IPS-18c (cell line): Measurements from ENCODE around the gene LONP2.
"Not testable (repeated sequence)": the region's sequence is repeated elsewhere in the genome, so short reads cannot be mapped to it uniquely, and the experiment has no call there.

ENCODE experiments used
- H3K4me3 ChIP-seq: 2 replicates; pipeline ENCODE4 v1.7.0; 2013; ENCODE audit warnings: low read depth, mild to moderate bottlenecking, low read length, moderate library complexity; ENCODE audit not compliant: insufficient read depth
- H3K9me3 ChIP-seq: one replicate; pipeline ENCODE4 v1.6.1; 2013; ENCODE audit warnings: mild to moderate bottlenecking, low read length, moderate library complexity; ENCODE audit not compliant: control insufficient read depth, insufficient read depth

The LONP2 gene

DNA sequence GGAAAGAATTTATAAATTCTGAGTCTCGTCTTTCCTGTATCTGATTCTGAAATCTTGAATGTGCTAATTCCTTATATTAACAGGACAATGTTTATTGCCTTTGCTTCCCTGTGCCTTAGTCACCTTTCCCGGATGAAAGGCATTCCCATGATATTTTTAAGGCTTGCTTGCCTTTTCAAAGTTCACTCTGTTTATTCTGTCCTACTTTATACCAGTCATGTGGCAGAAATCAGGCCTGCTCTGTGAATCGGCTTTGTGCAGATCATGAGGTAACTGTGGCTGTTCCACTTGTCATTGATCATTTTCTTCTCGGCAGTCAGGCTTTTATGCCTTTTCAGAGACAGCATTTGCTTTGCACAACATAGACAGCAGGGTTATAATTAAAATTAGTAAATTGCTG is 32.0 kb downstream of the LONP2 start:
- H3K9me3 ChIP-seq: no peaks in the 10 kb centered on the region

DNA sequence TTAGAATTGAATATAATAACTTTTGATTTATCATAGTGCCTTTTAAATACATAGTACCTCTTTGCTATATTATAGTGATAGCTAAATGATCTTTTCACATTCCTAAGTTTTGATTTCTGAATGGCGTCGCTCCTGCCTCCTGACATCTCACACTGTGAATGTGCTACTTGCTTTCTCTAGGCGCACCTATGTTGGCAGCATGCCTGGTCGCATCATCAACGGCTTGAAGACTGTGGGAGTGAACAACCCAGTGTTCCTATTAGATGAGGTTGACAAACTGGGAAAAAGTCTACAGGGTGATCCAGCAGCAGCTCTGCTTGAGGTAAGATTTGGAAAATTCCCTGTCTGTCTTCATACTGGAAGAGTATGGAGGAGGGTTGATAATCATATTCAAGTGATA is 33.1 kb downstream of the LONP2 start:
- Histone ChIP-seq H3K4me3 (no peak overlapping the region), H3K9me3 (no peaks in the 10 kb centered on the region)

More for the DNA sequence above, 32.0 kb downstream of the LONP2 start:
- no peak overlapping the region for H3K4me3 ChIP-seq

DNA sequence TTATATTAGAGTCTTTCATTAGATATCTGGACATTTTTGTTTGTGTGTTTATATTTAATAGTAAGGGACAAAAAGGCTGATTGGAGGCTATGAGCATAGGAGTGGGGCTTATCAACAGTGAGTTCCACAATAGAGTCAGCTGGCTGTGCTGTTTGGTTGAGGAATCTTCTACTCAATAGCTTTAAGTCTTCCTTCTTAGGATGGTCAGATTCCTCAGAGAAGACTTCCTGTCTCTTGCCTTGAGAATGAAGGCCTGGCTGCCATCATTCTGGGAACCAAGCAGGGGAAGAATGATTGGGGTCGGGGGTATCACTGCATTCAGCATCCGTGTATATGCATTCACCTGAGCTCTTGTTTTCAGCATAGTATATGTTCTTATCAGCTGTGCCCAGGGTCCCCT is 35.1 kb downstream of the LONP2 start:
- no peak overlapping the region for H3K4me3 ChIP-seq

DNA sequence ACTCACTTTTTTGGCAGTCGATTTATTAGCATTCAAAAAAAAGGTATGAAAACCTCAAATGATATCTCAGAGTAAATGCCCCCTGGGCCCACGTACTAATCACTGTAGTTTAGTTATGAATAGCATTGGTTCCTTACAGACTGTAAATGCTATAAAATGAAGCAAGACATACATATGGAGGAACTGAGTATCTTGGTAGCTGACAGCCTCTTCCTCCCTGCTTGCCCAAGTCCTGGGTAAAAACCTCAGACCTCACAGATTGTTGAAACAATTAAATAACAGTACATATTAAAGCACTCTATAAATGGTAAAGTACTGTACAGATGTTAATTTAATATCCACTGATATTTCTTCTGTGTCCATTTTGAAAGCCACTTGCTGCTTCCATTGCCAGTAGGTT is 36.4 kb downstream of the LONP2 start:
- no peaks in the 10 kb centered on the region for H3K9me3 ChIP-seq
- no peak overlapping the region for H3K4me3 ChIP-seq

More for the DNA sequence above, 35.1 kb downstream of the LONP2 start:
- H3K9me3 ChIP-seq: no peaks in the 10 kb centered on the region

DNA sequence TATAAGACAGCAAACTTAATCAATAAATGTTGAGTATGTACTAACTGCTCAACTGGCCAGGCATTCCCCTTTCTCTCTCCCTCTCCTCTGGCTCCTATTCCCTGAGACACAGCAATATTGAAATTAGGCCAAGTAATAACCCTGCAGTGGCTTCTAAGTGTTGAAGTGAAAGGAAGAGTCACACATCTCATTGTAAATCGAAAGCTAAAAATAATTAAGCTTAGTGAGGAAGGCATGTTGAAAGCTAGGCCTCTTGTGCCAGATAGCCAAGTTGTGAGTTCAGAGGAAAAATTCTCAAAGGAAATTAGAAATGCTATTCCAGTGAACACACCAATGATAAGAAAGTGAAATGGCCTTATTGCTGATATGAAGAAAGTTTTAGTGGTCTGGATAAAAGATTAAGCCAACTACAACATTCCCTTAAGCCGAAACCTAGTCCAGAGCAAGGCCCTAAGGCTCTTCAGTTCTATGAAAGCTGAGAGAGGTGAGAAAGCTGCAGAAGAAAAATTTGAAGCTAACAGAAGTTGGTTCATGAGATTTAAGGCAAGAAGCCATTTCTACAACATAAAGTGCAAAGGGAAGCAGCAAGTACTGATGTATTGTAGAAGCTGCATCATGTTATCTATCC is 38.6 kb downstream of the LONP2 start:
- Histone ChIP-seq H3K4me3 (no peak overlapping the region), H3K9me3 (peaks cover 9% of the 10 kb centered on the region)

DNA sequence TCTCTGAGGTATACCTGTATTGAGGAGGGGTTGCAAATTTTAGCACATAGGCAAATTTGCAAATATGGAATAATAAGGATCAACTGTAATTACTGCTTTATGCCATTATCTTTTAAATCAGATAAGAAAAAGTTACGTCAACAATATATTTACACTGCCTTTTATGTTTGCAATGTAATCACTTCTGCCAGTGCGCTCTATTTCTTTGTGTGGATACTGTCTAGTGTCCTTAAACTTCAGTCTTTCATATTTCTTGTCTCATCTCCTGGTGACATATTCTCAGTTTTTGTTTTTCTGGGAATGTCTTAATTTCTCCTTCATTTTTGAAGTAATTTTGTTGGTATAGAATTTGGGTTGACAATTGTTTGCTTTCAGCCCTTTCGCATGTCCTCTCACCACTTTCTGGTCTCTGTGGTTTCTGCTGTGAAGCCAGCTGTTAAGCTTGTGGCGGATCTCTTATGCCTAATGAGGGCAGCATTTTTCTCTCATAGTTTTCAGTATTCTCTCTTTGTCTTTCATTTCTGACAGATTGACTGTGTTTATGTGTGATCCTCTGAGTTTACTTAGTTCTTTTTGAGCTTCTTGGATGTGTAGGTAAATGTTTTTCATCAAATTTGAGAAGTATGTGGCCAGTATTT is 40.8 kb downstream of the LONP2 start:
- H3K9me3 ChIP-seq: peaks cover 9% of the 10 kb centered on the region
- no peak overlapping the region for H3K4me3 ChIP-seq

DNA sequence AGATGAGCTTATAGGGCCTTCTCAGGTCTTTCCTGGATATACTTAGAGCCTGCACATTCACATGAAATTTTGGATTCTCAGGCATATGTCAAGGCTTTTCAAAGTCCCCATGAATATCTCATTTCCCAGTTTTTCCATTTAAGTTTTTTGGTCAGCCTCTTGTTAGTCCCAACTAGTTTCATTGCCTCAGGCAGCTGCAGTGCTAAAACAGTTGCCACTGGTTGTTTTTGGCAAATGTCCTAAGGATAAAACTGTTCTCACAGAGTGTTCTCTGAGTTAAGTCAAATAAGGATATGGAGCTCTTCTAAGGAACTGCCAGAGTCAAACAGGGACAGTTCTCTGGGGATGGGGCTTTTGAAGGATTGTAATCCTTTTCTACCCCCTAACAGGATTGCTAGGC is 43.1 kb downstream of the LONP2 start:
- Histone ChIP-seq H3K9me3 (peaks cover 9% of the 10 kb centered on the region), H3K4me3 (no peak overlapping the region; the same call in 1 of the 2 replicates)

DNA sequence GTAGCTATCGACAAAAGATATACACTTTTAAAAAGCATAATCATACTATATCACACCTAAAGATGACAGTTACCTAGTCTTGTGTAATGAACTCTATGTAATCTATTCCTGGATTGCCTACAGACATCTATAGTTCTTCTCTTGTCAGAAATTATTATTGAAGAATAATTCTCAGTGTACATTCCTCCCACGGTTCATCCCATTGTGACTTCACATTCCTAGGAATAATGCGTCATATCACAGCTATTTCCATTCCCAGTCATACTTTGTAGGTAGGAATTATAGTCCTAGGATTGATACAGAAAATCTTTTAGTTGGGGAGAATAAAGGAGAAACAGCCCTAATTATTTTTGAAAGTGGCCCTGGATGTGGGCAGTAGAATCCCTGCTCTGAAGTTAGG is 47.2 kb downstream of the LONP2 start:
- no peak overlapping the region for H3K4me3 ChIP-seq
- H3K9me3 ChIP-seq: peaks cover 7% of the 10 kb centered on the region

DNA sequence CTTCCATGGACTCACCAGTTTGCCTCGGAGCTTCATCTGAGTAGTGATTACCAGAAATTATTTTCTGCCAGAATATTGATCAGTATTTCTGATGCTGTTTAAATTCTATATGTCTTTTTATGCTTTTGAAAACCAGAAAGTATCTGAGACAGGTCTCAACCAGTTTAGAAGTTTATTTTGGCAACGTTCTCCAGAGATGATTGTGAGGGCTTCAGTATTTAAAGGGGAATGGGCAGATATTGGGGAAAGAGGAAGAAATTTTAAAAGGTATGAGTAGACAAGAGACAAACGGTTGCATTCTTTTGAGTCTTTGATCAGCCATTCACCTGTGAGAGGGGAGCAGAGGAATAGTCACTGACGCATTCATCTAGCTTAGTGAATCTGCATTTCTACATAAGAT is 47.7 kb downstream of the LONP2 start:
- H3K9me3 ChIP-seq: peaks cover 3% of the 10 kb centered on the region
- no peak overlapping the region for H3K4me3 ChIP-seq

DNA sequence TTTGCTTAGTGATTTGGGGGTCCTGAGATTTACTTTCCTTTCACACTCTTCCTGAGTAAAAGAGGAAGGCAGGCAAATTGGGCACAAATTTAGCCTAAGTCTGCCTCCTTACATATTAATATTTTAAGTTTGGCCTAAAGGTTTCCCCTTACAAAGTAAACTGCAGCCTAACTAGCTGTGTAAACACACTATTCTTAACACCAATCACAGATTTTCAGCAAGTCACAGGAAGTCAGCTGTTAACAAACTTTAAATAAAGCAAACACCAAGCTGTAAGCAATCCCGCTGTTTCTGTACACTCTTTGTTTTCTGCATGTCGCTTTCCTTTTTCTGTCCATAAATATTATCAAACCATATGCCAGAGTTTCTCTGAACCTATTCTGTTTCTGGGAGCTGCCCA is 48.4 kb downstream of the LONP2 start:
- no peak overlapping the region for H3K4me3 ChIP-seq
- H3K9me3 ChIP-seq: no peaks in the 10 kb centered on the region

DNA sequence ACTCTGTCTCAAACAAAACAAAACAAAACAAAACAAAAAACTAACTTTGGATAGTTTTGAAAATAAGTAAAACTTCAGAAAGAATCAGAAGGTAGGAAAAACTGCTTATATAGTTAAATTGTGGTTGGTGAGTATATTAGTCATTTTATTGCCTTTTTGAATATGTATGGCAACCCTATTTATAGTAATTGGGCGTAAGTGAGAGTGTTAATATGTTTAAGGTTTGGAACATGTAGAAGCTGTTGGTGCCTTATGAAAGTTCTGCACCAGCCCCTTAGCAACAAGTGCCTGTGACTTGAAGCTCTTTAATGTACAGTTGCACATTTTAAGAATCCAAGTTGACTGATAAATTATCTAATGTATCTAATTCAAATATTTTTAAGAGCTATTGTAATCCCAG is 50.6 kb downstream of the LONP2 start:
- Histone ChIP-seq H3K4me3 (no peak overlapping the region), H3K9me3 (no peaks in the 10 kb centered on the region)

DNA sequence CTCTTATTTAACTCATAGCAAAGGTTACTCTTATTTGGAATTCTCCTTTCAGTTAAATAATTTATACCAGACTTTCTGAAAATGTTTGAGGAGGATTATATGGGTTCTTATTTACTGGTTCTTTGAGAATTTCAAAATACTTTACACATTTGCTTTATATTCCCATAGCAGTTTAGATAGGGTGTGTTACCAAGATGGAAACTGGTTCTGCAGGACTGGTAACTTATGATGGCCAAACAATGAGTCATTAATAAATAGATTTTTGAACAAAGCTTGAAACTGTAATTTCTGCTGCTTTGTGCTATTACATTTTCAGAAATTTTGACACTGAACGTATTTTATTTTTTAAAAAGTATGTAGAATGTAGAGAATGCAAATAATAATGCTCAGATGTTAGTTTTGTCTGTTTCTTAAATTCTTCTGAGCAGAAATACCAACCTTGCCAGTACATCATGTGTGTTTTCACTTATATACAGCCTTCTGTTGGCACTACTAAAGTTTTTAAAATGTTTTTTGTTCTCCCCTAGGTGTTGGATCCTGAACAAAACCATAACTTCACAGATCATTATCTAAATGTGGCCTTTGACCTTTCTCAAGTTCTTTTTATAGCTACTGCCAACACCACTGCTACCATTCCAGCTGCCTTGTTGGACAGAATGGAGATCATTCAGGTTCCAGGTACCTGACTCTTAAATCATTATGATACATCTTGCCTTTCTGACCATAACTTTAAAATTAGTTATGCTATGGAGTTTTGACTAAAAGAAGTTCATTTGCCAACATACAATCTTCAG is 51.6 kb downstream of the LONP2 start:
- Histone ChIP-seq H3K9me3 (no peaks in the 10 kb centered on the region), H3K4me3 (no peak overlapping the region)

DNA sequence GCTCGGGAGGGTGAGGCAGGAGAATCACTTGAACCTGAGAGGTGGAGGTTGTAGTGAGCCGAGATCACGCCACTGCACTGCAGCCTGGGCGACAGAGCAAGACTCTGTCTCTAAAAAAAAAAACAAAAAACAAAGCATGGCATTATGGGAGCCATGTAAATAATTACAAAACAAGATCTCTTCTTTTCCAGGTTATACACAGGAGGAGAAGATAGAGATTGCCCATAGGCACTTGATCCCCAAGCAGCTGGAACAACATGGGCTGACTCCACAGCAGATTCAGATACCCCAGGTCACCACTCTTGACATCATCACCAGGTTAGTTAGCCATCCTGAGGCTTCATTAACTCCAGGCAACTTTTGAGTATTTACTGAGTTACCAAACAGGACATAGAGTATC is 55.4 kb downstream of the LONP2 start:
- Histone ChIP-seq H3K9me3 (no peaks in the 10 kb centered on the region), H3K4me3 (no peak overlapping the region)

DNA sequence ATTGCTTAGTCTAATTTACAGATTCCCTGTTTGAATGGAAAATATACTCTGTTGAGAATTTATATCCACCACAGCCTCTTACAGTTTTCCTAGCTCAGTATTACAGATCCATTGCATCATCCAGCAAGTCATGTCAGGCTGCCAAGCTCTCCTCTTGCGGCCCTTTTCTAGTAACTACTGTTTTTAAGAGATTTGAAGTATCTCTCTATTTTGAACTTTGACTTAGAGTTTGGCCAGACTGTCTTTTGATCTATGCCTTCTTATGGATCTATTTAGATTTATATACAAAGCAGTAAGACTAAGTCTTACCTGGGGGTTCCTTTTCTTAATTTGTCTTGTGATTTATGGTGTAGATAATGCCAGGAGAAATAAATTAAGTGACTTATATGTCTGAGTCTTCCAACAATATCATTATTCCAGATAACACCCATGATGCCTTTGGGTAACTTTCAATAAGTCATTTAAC is 56.3 kb downstream of the LONP2 start:
- H3K9me3 ChIP-seq: no peaks in the 10 kb centered on the region

DNA sequence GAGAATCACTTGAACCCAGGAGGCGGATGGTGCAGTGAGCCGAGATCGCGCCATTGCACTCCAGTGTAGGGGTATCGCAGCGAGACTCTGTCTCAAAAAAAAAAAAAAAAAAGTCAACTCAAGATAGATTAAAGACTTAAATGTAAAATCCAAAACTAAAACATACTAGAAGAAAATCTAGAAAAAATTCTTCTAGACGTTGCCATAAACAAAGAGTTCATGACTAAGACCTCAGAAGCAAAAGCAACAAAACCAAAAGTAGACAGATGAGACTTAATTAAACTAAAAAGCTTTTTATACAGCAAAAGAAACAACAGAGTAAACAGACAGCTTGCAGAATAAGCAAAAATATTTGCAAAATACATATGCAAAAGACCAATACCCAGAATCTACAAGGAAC is 64.4 kb downstream of the LONP2 start:
- no peak overlapping the region for H3K4me3 ChIP-seq
- peaks cover 4% of the 10 kb centered on the region for H3K9me3 ChIP-seq

More for the DNA sequence above, 56.3 kb downstream of the LONP2 start:
- H3K4me3 ChIP-seq: no peak overlapping the region

DNA sequence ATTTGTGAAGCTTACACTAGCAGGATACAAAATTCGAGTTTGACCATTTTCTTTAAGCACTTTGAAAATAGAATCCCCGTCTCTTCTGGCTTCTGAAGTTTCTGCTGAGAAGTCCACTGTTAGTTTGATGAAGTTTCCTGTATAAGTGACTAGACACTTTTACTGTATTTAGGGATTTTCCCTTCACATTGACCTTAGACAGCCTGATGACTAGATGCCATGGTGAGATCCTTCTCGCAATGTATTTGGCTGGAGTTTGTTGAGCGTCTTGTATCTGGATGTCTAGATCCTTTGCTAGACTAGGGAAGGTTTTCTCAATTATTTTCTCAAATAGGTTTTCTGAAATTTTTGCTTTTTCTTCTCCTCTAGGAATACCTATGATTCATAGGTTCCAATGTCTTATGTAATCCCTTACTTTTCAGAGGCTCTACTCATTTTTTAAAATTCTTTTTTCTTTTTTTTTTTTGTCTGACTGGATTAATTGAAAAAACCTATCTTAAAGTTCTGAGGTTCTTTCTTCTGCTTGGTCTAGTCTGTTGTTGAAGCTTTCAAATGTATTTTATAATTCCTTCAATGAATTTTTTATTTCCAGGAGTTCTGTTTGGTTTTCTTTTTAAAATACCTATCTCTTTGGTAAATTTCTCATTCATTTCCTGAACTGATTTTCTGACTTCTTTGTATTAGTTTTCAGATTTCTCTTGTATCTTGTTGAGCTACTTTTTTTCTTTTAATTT is 67.0 kb downstream of the LONP2 start:
- Histone ChIP-seq H3K9me3 (peaks cover 4% of the 10 kb centered on the region), H3K4me3 (no peak overlapping the region)

DNA sequence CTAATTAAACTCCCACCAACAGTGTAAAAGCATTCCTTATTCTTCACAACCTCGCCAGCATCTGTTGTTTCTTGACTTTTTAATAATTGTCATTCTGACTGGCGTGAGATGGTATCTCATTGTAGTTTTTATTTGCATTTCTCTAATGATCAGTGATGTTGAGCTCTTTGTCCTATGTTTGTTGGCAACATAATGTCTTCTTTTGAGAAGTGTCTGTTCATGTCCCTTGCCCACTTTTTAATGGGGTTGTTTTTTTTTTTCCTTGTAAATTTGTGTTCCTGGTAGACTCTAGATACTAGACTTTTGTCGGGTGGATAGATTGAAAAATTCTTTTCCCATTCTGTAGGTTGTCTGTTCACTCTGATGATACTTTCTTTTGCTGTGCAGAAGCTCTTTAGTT is 69.8 kb downstream of the LONP2 start:
- not testable (repeated sequence) for H3K9me3 ChIP-seq, H3K4me3 ChIP-seq
